Heart left ventricle (tissue), 16 donors: ENCODE measurements around the gene MRPL53. TPM values are rescaled to one million over a fixed set of nuclear protein-coding genes. Genes with fewer than 3 reads are reported as not detected.
"Not testable (repeated sequence)": the region's sequence is repeated elsewhere in the genome, so short reads cannot be mapped to it uniquely, and the experiment has no call there.

Experiments
- ATAC-seq, 4 donors: fragments of 200-7000 bp; cut with Tn5 transposase; one replicate each; pipeline ENCODE4 v1.9.1; 2020 to 2022; ENCODE audit warnings: moderate library complexity in 4 of 4, mild to moderate bottlenecking in 3 of 4, moderate number of reproducible peaks in 1 of 4
- DNase-seq, 5 donors: peaks; one replicate each; pipeline ENCODE4 v3.0.0-alpha.2; 2020
- H3K27ac ChIP-seq, 12 donors: fragments of 200-600 bp; sonication (generic) in 4 of 12; one replicate each; pipeline versions ENCODE4 v1.5.0 to v1.8.0; 2016 to 2022; ENCODE audit warnings: mild to moderate bottlenecking in 2 of 12
- H3K27me3 ChIP-seq, 9 donors: fragments of 200-600 bp; sonication (generic) in 2 of 9; one replicate each; pipeline versions ENCODE4 v1.5.1 to v1.8.0; 2016 to 2022; ENCODE audit warnings: mild to moderate bottlenecking in 3 of 9
- H3K36me3 ChIP-seq, 9 donors: fragments of 200-600 bp; sonication (generic) in 2 of 9; one replicate each; pipeline versions ENCODE4 v1.5.0 to v1.8.0; 2018 to 2022; ENCODE audit warnings: mild to moderate bottlenecking in 2 of 9
- H3K4me1 ChIP-seq, 12 donors: fragments of 200-600 bp; sonication (generic) in 4 of 12; one replicate each; pipeline versions ENCODE4 v1.5.0 to v1.8.0; 2016 to 2022; ENCODE audit warnings: mild to moderate bottlenecking in 3 of 12
- H3K4me3 ChIP-seq, 12 donors: fragments of 200-600 bp; sonication (generic) in 4 of 12; one replicate each; pipeline versions ENCODE4 v1.5.0 to v1.8.0; 2017 to 2022; ENCODE audit warnings: mild to moderate bottlenecking in 9 of 12, moderate library complexity in 4 of 12
- H3K9me3 ChIP-seq, 12 donors: fragments of 200-600 bp; sonication (generic) in 4 of 12; one replicate each; pipeline versions ENCODE4 v1.5.0 to v1.8.0; 2016 to 2022; ENCODE audit warnings: mild to moderate bottlenecking in 1 of 12
- POLR2A ChIP-seq, 2 donors: fragments of 450-650 bp; IDR thresholded peaks; one replicate each; pipeline ENCODE4 v1.6.1; 2017; ENCODE audit warnings: antibody characterized with exemption in 2 of 2, mild to moderate bottlenecking in 2 of 2, moderate library complexity in 2 of 2
- WGBS, 4 donors: extraction: QIAGEN DNeasy Blood & Tissue Kit in 2 of 4; methylation state at CpG; one replicate each; pipeline versions ENCODE4 v1.1.5 to v1.1.7; 2013 to 2018; 5-methylcytosine and 5-hydroxymethylcytosine counted together
- intact Hi-C, 10 donors: fragments of 100-400 bp; cut with DNase I; formaldehyde crosslinking; loops; one replicate each; pipeline versions ENCODE4 v1.11.1 to v1.14.2; 2022
- polyA plus RNA-seq, 2 donors: library from polyadenylated mRNA; stranded (reverse); fragments of 200-250 nt; gene quantifications; one replicate each; pipeline ENCODE4 v1.2.3, GENCODE V29; 2013
- total RNA-seq, 9 donors: library from RNA; depleted of rRNA in 2 of 9; stranded (reverse); fragments of >200 nt in 2 of 9; fragmentation: NEBNext Ultra II Directional in 3 of 9; extraction: Animal tissue kit (Norgen Biotek cat#: 25700) in 3 of 9; gene quantifications; one replicate each; pipeline versions ENCODE4 v1.1.0 to v1.2.4, GENCODE V29; 2016 to 2023
- TF ChIP-seq, protein P1 (sequence below), 12 donors: fragments of 200-600 bp; sonication (generic) in 4 of 12; IDR thresholded peaks; one replicate each; pipeline versions ENCODE4 v1.5.0 to v1.8.0; 2018 to 2022; ENCODE audit warnings: antibody characterized with exemption in 12 of 12, mild to moderate bottlenecking in 5 of 12
- donor health status: ischemic (EF 13 %, LVEDD 7.1; RV severe dilation, severe dysfunction).
- donor health status: healthy with polysubstance abuse.
- donor health status: DM: no; HTN: yes; CAD: no.
- donor health status: DM: no; HTN: no; CAD: no.
- donor health status: ischemic (EF 25% LVEDD 6.9; RV normal size, moderate dysfunction).
- donor health status: ischemic (EF 25% LVEDD 5.7; RV mildly dilated, moderate dysfunction).
- donor health status: healthy.
- donor health status: DM: yes; HTN: yes; CAD: no.
- donor health status: ischemic (EF 35%, LVEDD 5.7; RV mildly dilated, moderate dysfunction).
- donor health status: nonischemic (EF 11% LVEDD 7.7; RV severe dilation, severe dysfunction).
- donor health status: DM: yes; HTN: yes; CAD: no.
- donor health status: PGD.
- donor health status: ischemic (EF 29% LVEDD 5.4; RV normal size, mild dysfunction).
- donor health status: nonischemic (EF 23%, LVEDD 6.1; RV moderate dilation, normal function).

Gene MRPL53
- total and polyA plus RNA-seq, 11 donors: 64.9 to 180 (median 135) TPM

- 4 to 8% (median 7%) methylated on average over 9 to 13 of the region's 13 CpGs for WGBS, 4 donors
- peak in 2 of 4 donors; percentile 1 to 5 for ATAC-seq
- Histone ChIP-seq H3K9me3 (no peaks in the 10 kb centered on the region), H3K27ac (peak overlapping the region in 10 of 12 donors; percentile 9 to 93 (median 89)), H3K36me3 (peaks cover 0 to 24% (median 22%) of the 10 kb centered on the region in 9 donors), H3K4me3 (peak overlapping the region; percentile 61 to 99 (median 90)), H3K4me1 (peaks cover 5 to 23% (median 15%) of the 10 kb centered on the region in 12 donors), H3K27me3 (no peaks in the 10 kb centered on the region)
- no peak for TF ChIP-seq POLR2A (IDR thresholded peaks at IDR 0.05)
- TF ChIP-seq, protein P1, sequence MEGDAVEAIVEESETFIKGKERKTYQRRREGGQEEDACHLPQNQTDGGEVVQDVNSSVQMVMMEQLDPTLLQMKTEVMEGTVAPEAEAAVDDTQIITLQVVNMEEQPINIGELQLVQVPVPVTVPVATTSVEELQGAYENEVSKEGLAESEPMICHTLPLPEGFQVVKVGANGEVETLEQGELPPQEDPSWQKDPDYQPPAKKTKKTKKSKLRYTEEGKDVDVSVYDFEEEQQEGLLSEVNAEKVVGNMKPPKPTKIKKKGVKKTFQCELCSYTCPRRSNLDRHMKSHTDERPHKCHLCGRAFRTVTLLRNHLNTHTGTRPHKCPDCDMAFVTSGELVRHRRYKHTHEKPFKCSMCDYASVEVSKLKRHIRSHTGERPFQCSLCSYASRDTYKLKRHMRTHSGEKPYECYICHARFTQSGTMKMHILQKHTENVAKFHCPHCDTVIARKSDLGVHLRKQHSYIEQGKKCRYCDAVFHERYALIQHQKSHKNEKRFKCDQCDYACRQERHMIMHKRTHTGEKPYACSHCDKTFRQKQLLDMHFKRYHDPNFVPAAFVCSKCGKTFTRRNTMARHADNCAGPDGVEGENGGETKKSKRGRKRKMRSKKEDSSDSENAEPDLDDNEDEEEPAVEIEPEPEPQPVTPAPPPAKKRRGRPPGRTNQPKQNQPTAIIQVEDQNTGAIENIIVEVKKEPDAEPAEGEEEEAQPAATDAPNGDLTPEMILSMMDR (IDR thresholded peaks at IDR 0.05): no peak
- intact Hi-C loops: no loop called here
- DNase-seq: no peak
Measured at GRCh38 chr2:74464406-74464805, 8.1 kb downstream of the MRPL53 start.

- no peak overlapping the region for H3K27ac ChIP-seq
- ATAC-seq: no peak
Measured at GRCh38 chr2:74462786-74463105, 9.7 kb downstream of the MRPL53 start.

DNA sequence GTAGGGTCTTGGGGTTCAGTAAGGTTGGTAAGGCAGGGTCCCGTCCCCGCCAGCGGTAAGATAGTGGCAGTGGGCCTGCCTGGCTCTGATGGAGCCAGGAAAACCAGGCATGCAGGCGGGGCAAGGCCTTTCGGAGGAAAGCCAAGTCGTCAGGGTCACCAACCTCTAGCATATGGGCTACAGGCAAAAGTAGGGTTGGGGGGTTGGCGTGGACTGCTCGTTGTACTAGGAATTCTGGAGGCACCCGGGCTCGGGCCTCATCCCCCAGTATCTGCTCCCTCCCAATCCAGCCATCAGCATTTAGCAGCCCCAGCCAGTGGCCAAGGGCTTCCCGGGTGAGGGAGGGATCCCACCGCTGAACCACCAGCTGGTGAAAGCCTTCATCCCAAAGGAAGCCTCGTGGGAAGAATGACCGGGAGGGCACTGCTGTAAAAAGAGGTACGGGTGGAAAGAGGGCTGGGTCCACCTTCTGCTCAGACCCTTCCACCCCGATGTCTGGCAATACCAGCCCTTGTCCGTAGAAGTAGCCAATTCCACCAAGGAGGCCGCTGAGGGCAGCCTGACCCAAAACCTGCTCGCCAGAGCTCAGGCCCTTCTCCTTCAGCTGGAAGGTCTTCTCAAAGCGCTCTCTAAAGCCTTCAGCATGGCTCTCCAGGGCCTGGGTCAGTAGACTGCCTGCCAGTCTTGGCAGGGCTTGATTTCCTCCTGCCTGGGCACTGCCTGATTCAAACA lies 10.3 kb downstream of the MRPL53 start:
- intact Hi-C loops: no loop called here
- ATAC-seq (no peak), DNase-seq (no peak)
- WGBS, 4 donors: 88 to 94% (median 91%) methylated on average over 15 to 20 of the region's 20 CpGs
- Histone ChIP-seq H3K36me3 (peaks cover 0 to 24% (median 22%) of the 10 kb centered on the region in 9 donors), H3K4me3 (no peak overlapping the region), H3K4me1 (peaks cover 6 to 35% (median 23%) of the 10 kb centered on the region in 12 donors), H3K27ac (no peak overlapping the region), H3K9me3 (no peaks in the 10 kb centered on the region), H3K27me3 (no peaks in the 10 kb centered on the region)
- TF ChIP-seq, protein P1 (IDR thresholded peaks at IDR 0.05): no peak
- no peak for TF ChIP-seq POLR2A (IDR thresholded peaks at IDR 0.05)

More at GRCh38 chr2:74462786-74463105, 9.7 kb downstream of the MRPL53 start:
- 78 to 88% (median 82%) methylated on average over 4 of the region's 4 CpGs for WGBS, 4 donors
- Histone ChIP-seq H3K4me3 (no peak overlapping the region), H3K36me3 (peaks cover 0 to 24% (median 22%) of the 10 kb centered on the region in 9 donors), H3K4me1 (peaks cover 5 to 32% (median 23%) of the 10 kb centered on the region in 12 donors), H3K27me3 (no peaks in the 10 kb centered on the region), H3K9me3 (no peaks in the 10 kb centered on the region)
- intact Hi-C loops: no loop called here
- no peak for DNase-seq
- no peak for TF ChIP-seq POLR2A (IDR thresholded peaks at IDR 0.05)
- TF ChIP-seq, protein P1 (IDR thresholded peaks at IDR 0.05): no peak

GRCh38 chr2:74461187-74462053 lies 11.1 kb downstream of the MRPL53 start:
- ATAC-seq: no peak
- no peak overlapping the region for H3K27ac ChIP-seq
- no peak for DNase-seq
- H3K36me3 ChIP-seq: peaks cover 0 to 24% (median 22%) of the 10 kb centered on the region in 9 donors
- intact Hi-C loops: no loop called here
- H3K9me3 ChIP-seq: no peaks in the 10 kb centered on the region
- H3K4me3 ChIP-seq: no peak overlapping the region
- TF ChIP-seq, protein P1 (IDR thresholded peaks at IDR 0.05): no peak
- no peaks in the 10 kb centered on the region for H3K27me3 ChIP-seq
- peaks cover 7 to 43% (median 31%) of the 10 kb centered on the region in 12 donors for H3K4me1 ChIP-seq
- WGBS, 4 donors: 89 to 93% (median 91%) methylated on average over 19 to 27 of the region's 27 CpGs

DNA sequence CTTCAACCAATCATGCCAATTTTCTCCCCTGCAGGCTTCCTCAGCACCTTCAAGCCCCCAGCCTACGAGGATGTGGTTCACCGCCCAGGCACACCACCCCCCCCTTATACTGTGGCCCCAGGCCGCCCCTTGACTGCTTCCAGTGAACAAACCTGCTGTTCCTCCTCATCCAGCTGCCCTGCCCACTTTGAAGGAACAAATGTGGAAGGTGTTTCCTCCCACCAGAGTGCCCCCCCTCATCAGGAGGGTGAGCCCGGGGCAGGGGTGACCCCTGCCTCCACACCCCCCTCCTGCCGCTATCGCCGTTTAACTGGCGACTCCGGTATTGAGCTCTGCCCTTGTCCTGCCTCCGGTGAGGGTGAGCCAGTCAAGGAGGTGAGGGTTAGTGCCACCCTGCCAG lies 12.3 kb downstream of the MRPL53 start:
- DNase-seq, ATAC-seq, H3K27me3 ChIP-seq, intact Hi-C loops, H3K9me3 ChIP-seq, H3K4me3 ChIP-seq, H3K27ac ChIP-seq: not testable (repeated sequence)
- Histone ChIP-seq H3K36me3 (peaks cover 0 to 27% (median 22%) of the 10 kb centered on the region in 9 donors), H3K4me1 (peaks cover 11 to 46% (median 37%) of the 10 kb centered on the region in 12 donors)
- WGBS, 4 donors: 88 to 91% (median 89%) methylated on average over 10 of the region's 10 CpGs

GRCh38 chr2:74459503-74460118 lies 12.9 kb downstream of the MRPL53 start:
- not testable (repeated sequence) for DNase-seq, ATAC-seq, H3K9me3 ChIP-seq, H3K27ac ChIP-seq, H3K27me3 ChIP-seq
- intact Hi-C loops: loop anchor here in 1 of 10 donors (5.0 kb wide), 1 partner anchor 42 kb away; no protein-coding TSS in a partner anchor
- peak overlapping the region in 5 of 12 donors; percentile 73 to 83 (median 80) for H3K4me3 ChIP-seq
- WGBS, 4 donors: 79 to 86% (median 85%) methylated on average over 13 of the region's 13 CpGs
- peaks cover 0 to 27% (median 22%) of the 10 kb centered on the region in 9 donors for H3K36me3 ChIP-seq
- H3K4me1 ChIP-seq: peaks cover 11 to 44% (median 37%) of the 10 kb centered on the region in 12 donors
